NCI-H774 (cell line): ENCODE results near the gene SLC35F4.

Experiments used
- DNase-seq: peaks from one replicate; lab custom pipeline; 2025; lab: John Stamatoyannopoulos, UW

SLC35F4 gene

DNA sequence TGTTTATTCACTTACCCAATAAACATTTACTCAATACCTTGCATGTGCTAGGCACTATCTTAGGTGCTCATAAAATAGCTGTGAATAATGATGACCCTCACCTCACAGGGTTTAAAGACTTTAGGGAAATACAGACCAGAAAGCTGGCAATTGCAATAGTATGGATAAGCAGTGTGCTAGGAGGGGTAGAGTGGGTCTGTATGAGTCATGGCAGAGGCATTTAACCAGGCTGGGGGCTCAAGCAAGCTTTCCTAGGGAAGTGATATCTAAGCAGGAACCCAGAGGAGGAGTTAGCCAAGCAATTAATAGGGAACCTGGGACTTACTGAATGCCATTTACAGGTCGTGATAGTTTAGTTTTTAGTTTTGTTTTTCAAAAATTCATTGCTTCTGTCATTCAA lies 248.4 kb downstream of the SLC35F4 start:
- no peak for DNase-seq

DNA sequence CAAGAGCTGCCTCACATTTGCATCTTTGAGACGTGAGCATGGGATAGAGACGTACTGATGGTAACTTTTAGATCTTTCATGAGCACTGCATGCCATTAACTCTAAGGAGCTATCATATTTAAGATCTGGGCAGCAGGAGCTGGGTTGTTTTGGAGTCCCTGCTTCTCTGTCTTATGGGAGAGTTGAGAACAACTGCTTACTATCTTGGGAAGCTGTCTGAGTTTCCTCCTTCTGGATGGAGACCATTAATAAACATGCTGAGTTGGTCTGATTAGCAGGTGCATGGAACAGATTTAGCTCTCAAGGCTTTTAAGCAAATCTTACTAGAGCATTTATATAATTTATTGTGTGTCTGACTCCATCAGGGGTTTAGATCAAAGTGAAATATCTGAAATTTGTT lies 252.9 kb downstream of the SLC35F4 start:
- no peak for DNase-seq

- DNase-seq, result no peak
Measured at GRCh38 chr14:57611555-57612075, 254.3 kb downstream of the SLC35F4 start.

DNA sequence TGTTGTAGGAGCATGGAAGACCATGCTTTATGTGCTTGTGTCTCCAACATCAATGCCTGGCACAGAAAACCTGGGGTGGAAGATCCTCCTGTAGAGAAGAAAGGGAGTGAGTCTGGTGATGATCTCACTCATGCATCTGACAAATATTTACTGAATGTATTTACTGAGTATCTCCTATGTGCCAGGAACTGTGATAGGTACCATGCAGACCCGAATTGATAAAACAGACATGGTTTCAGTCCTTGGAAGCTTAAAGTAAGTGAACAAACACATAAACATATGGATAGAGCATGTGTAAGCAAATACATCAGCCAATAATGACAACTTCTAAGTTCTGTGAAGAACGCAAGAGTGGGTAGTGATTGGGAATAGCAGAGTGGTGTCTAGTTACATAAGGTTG lies 255.3 kb downstream of the SLC35F4 start:
- DNase-seq, result no peak

GRCh38 chr14:57609192-57610075 lies 256.5 kb downstream of the SLC35F4 start:
- no peak for DNase-seq

DNA sequence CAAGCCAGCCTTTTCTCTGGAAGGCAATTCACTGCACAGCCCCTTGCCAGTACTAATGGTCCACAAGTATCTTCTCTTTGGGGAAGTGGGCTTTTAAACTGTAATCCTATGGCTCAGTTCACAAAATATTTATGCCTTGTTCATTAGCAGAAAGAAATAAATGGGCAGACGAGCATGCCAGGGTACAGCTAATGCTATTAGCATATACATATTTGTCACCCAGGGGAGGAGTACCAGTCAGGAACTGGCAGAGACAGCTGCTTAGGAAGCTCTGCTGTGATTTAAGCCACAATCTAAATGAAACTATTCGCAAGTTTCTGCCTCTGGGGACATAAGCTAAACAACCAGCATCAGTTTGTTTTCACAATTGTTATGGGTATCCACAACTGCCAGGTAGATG lies 258.8 kb downstream of the SLC35F4 start:
- no peak for DNase-seq

GRCh38 chr14:57583396-57583795 lies 282.5 kb downstream of the SLC35F4 start:
- no peak for DNase-seq

- no peak for DNase-seq
Measured at GRCh38 chr14:57582746-57583145, 283.1 kb downstream of the SLC35F4 start.

DNA sequence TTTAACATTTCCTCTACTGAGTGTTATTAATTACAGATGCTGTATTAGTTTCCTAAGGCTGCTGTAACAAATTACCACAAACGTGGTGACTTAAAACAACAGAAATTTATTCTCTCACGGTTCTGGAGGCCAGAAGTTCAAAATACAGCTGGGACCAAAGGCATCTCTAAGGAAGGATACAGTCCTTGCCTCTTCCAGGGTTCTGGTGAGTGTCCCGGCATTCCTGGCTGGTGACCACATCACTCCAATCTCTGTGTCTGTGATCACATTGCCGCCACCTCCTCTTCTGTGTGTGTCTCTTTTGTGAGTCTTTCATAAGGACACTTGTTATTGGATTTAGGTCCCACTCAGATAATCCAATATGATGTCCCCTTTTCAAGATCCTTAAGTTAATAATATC lies 287.1 kb downstream of the SLC35F4 start:
- DNase-seq, result no peak

DNA sequence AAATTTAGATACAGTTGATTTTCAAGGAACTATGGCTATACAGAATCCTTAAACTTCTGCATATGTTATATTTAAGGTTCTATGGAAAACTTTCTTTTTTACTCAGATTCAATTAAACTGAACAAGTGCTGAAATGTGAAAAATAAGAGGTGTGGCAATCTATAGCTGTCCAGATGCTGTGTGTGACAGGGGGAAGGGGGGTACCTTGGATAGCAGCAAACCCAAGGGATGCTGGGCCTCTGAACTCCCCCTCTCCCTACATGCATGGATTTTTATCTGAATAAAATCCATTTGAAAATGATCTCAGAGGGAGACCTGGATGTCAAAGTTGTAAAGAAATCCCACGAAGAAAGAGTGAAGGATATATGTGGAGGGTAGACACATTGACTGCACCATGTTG lies 289.4 kb downstream of the SLC35F4 start:
- DNase-seq, result no peak

- DNase-seq, result peak; percentile 1
Measured at GRCh38 chr14:57575482-57575881, 290.4 kb downstream of the SLC35F4 start.

DNA sequence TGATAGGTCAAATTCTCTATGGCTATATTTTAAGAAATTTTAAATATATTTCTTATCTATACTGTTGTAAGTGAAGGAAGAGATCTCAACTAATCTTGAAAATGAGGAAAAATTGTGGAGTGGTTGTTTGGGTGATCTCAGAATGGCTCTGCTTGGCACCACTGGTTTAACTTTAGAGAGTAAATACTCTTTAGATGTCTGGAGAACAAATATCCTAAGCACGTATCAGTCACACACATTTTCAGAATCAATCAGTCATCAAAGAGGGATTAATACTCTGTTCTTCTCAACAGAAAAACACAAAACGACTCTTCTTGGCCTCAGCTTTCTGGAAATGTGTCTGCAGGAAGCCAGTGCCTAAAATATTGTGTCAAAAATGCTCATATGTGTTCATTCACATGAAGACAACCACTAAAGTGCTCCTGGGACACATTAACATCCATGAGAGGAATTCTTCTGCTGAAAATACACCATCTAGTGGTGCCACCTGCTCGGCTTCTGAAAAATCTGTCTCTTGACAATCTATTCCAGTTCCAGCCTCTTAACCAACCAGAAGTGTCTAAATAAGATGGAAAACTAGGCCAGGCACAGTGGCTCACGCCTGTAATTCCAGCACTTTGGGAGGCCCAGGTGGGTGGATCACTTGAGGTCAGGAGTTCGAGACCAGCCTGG lies 291.1 kb downstream of the SLC35F4 start:
- DNase-seq, result no peak

DNA sequence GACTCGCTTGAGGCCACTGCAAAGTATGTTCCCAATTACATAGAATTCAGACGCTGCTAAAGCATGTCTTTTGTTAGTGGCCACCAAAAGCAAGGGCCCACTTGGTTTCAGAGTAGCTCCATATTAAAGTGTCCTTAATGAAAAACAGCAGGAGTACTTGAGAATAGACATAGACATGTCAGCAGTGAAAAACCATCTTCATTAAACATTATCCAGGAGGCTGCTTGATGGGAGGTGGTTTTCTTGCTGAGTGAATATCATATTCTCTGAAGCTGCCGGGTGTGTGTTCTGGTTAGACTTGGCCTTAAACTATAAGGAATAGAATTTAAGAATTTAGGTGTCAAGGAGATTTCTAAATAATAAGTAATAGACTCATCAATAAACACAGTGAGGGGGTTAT lies 292.7 kb downstream of the SLC35F4 start:
- no peak for DNase-seq

- no peak for DNase-seq
Measured at GRCh38 chr14:57568554-57568953, 297.3 kb downstream of the SLC35F4 start.

- no peak for DNase-seq
Measured at GRCh38 chr14:57567220-57567619, 298.7 kb downstream of the SLC35F4 start.

DNA sequence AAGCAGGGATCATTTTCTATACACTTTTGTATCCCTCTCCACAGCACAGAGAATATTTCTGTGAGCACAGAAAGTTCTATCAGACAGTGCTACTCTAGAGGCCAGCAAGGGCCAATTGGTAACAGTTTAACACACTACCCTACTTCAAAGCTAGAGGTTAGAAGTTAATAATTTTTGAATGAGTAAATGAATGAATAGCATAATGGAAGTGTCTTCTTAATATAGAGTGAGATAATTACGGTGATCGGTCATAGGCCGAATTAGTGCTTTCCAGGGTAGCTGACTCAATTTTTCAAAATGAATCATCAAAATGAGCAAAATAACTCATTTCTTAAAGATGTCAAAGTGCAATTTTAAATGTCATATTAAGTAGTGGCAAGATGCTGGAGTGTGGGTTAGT lies 305.2 kb downstream of the SLC35F4 start:
- no peak for DNase-seq

- no peak for DNase-seq
Measured at GRCh38 chr14:57559576-57559975, 306.3 kb downstream of the SLC35F4 start.

DNA sequence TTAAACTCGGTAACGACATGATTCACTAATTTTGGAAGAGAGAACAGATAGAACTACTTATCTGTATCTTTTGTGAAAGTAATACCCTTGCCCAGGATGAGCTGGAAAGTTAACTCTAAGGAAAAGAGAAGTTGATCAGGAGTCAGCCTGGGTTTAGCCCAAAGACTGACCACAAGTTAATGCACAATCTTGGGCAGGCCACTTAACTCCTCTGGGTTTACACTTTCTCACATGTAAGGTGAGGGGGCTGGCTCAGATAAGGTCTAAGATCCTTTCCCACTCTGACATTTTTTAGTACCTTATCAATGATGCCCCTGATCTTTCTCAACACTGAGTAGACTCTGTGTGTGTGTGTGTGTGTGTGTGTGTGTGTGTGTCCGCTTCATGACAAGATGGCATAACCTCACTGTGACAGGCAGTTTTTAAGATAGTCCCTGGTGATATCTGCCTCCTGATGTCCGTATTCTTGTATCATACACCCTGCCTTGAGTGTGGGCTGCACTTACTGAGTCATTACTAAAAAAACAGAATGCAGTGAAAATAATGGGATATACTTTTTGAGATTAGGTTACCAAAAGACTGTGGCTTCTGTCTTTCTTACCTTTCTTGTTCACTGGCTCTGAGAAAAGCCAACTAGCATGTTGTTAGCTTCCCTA lies 316.0 kb downstream of the SLC35F4 start:
- DNase-seq, result no peak

- DNase-seq, result no peak
Measured at GRCh38 chr14:57549016-57549564, 316.8 kb downstream of the SLC35F4 start.

- no peak for DNase-seq
Measured at GRCh38 chr14:57547131-57547530, 318.8 kb downstream of the SLC35F4 start.

GRCh38 chr14:57533214-57533613 lies 332.7 kb downstream of the SLC35F4 start:
- DNase-seq, result no peak

DNA sequence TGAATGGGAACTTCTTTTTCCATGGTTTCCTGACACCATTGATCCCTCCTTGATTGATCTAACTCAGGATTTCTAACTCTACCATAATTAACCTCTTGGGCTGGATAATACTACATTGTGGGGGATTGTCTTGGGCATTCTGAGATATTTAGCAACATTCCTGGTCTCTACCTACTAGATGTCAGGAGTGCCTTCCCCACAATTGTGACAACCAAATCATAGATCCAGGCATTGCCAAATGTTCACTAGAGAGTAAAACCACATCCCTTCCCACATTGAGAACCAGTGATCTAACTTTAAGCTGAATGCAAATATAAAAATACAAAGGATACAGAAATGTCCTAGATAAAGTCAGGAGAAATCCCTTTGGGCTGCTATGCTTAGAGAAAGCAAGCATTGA lies 335.3 kb downstream of the SLC35F4 start:
- no peak for DNase-seq
